OCI-LY7 (cell line): ENCODE results near the gene NSD1.

Source experiments
- CTCF ChIP-seq: fragments of 200-600 bp; sonication (generic); conservative IDR thresholded peaks from 2 replicates; pipeline ENCODE4 v1.5.1; 2014; ENCODE audit warnings: mild to moderate bottlenecking, antibody characterized with exemption, low read length, moderate library complexity, mixed read lengths
- EZH2phosphoT487 ChIP-seq: fragments of 200-600 bp; sonication (generic); IDR thresholded peaks from 2 replicates; pipeline ENCODE4 v1.6.1; 2018; ENCODE audit warnings: low read depth, borderline replicate concordance, mild to moderate bottlenecking, mixed run types, antibody characterized with exemption, low read length, moderate library complexity, mixed read lengths

DNA sequence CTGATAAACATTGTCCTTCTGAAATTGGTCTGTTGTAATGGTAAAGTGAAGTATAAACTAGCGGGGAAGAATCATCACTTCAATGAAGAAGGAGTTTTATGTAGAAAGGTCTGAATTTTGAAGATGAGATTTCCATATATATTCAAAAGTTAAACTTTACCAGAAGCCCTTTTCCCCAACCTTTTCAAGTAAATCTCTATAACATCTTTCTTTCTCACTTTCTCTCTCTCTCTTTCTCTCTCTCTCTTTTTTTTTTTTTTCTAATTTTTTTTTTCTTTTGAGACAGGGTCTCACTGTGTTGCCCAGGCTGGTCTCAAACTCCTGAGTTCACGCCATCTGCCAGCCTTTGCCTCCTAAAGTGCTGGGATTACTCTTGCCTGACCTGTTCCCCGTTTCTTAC is 78.7 kb downstream of the NSD1 start:
- TF ChIP-seq CTCF (no peak), EZH2phosphoT487 (no peak)
